Stimulated activated naive B cell treated with anti-CD40 and anti-IgM and Interleukin-4, amounts not matched to agents 10 μg/mL and 1 μg/mL and 100 μg/mL, for 72 hours (primary cell): Measurements from ENCODE around the gene SSH2.

Source experiments
- ATAC-seq, 2 donors: fragments of 150-1000 bp; cut with Tn5 transposase; replicated peaks; 2 replicates each; pipeline ENCODE4 v1.10.0; 2021; ENCODE audit warnings: moderate library complexity in 1 of 2
- DNase-seq: peaks from one replicate; pipeline ENCODE4 v3.0.0; 2021
- H3K27ac Mint-ChIP-seq: one replicate; pipeline ENCODE4 v1.8.0; 2022; ENCODE audit warnings: mild to moderate bottlenecking, mixed read lengths
- H3K27me3 Mint-ChIP-seq, 2 donors: one replicate each; pipeline ENCODE4 v1.8.0; 2022; ENCODE audit warnings: mixed read lengths in 2 of 2
- H3K36me3 Mint-ChIP-seq, 2 donors: one replicate each; pipeline ENCODE4 v1.8.0; 2022; ENCODE audit warnings: mixed read lengths in 2 of 2, mild to moderate bottlenecking in 1 of 2
- H3K4me1 Mint-ChIP-seq, 2 donors: one replicate each; pipeline ENCODE4 v1.8.0; 2022; ENCODE audit warnings: mixed read lengths in 2 of 2, mild to moderate bottlenecking in 1 of 2
- H3K4me3 Mint-ChIP-seq, 2 donors: one replicate each; pipeline ENCODE4 v1.8.0; 2022; ENCODE audit warnings: mild to moderate bottlenecking in 2 of 2, mixed read lengths in 2 of 2, moderate library complexity in 1 of 2
- H3K9me3 Mint-ChIP-seq, 2 donors: one replicate each; pipeline ENCODE4 v1.8.0; 2022; ENCODE audit warnings: mixed read lengths in 2 of 2, mild to moderate bottlenecking in 1 of 2

SSH2 gene

GRCh38 chr17:29848737-29849136 is 81.3 kb downstream of the SSH2 start:
- ATAC-seq (no peak), DNase-seq (no peak)
- Mint-ChIP-seq H3K9me3 (no peaks in the 10 kb centered on the region), H3K27me3 (no peaks in the 10 kb centered on the region), H3K36me3 (peaks cover 9 to 16% of the 10 kb centered on the region in 2 donors), H3K27ac (peak overlapping the region; percentile 9), H3K4me3 (peak overlapping the region in 1 of 2 donors; percentile 10), H3K4me1 (peaks cover 19 to 42% of the 10 kb centered on the region in 2 donors)

- H3K27ac Mint-ChIP-seq = no peak overlapping the region
- no peak for DNase-seq
- no peaks in the 10 kb centered on the region for H3K27me3 Mint-ChIP-seq
- H3K4me1 Mint-ChIP-seq = peaks cover 19 to 40% of the 10 kb centered on the region in 2 donors
- H3K4me3 Mint-ChIP-seq = no peak overlapping the region
- no peak for ATAC-seq
- H3K9me3 Mint-ChIP-seq = no peaks in the 10 kb centered on the region
- peaks cover 8 to 14% of the 10 kb centered on the region in 2 donors for H3K36me3 Mint-ChIP-seq
Observed at GRCh38 chr17:29847527-29848400, 82.3 kb downstream of the SSH2 start.

- Mint-ChIP-seq H3K9me3 (no peaks in the 10 kb centered on the region), H3K27ac (no peak overlapping the region)
- ATAC-seq = no peak
Observed at GRCh38 chr17:29847118-29847517, 82.9 kb downstream of the SSH2 start.

GRCh38 chr17:29846298-29846697 is 83.7 kb downstream of the SSH2 start:
- Mint-ChIP-seq H3K4me3 (no peak overlapping the region), H3K27me3 (no peaks in the 10 kb centered on the region), H3K27ac (no peak overlapping the region), H3K36me3 (peaks cover 8 to 15% of the 10 kb centered on the region in 2 donors), H3K9me3 (no peaks in the 10 kb centered on the region), H3K4me1 (peaks cover 17 to 35% of the 10 kb centered on the region in 2 donors)
- ATAC-seq (no peak), DNase-seq (no peak)

More at GRCh38 chr17:29847118-29847517, 82.9 kb downstream of the SSH2 start:
- peaks cover 19 to 42% of the 10 kb centered on the region in 2 donors for H3K4me1 Mint-ChIP-seq
- DNase-seq = no peak
- peaks cover 8 to 15% of the 10 kb centered on the region in 2 donors for H3K36me3 Mint-ChIP-seq
- H3K27me3 Mint-ChIP-seq = no peaks in the 10 kb centered on the region
- no peak overlapping the region for H3K4me3 Mint-ChIP-seq

GRCh38 chr17:29844339-29845048 is 85.5 kb downstream of the SSH2 start:
- Mint-ChIP-seq H3K9me3 (no peaks in the 10 kb centered on the region), H3K36me3 (peaks cover 10 to 15% of the 10 kb centered on the region in 2 donors), H3K4me1 (peaks cover 12 to 22% of the 10 kb centered on the region in 2 donors), H3K27ac (no peak overlapping the region), H3K27me3 (no peaks in the 10 kb centered on the region), H3K4me3 (no peak overlapping the region)
- ATAC-seq (no peak), DNase-seq (no peak)

GRCh38 chr17:29840884-29841283 is 89.1 kb downstream of the SSH2 start:
- Mint-ChIP-seq H3K9me3 (no peaks in the 10 kb centered on the region), H3K4me1 (peaks cover 9 to 13% of the 10 kb centered on the region in 2 donors), H3K36me3 (peaks cover 8 to 14% of the 10 kb centered on the region in 2 donors), H3K27me3 (no peaks in the 10 kb centered on the region), H3K27ac (no peak overlapping the region), H3K4me3 (no peak overlapping the region)
- no peak for DNase-seq
- no peak for ATAC-seq

GRCh38 chr17:29839656-29840055 is 90.4 kb downstream of the SSH2 start:
- H3K27ac Mint-ChIP-seq = no peak overlapping the region
- peaks cover 9 to 11% of the 10 kb centered on the region in 2 donors for H3K36me3 Mint-ChIP-seq
- no peak for DNase-seq
- H3K4me3 Mint-ChIP-seq = no peak overlapping the region
- H3K27me3 Mint-ChIP-seq = no peaks in the 10 kb centered on the region
- H3K9me3 Mint-ChIP-seq = no peaks in the 10 kb centered on the region
- ATAC-seq = no peak
- peaks cover 10 to 15% of the 10 kb centered on the region in 2 donors for H3K4me1 Mint-ChIP-seq

GRCh38 chr17:29838961-29839360 is 91.1 kb downstream of the SSH2 start:
- DNase-seq = no peak
- Mint-ChIP-seq H3K36me3 (peaks cover 7 to 11% of the 10 kb centered on the region in 2 donors), H3K4me1 (peaks cover 7 to 11% of the 10 kb centered on the region in 2 donors), H3K27me3 (no peaks in the 10 kb centered on the region), H3K4me3 (no peak overlapping the region), H3K27ac (no peak overlapping the region), H3K9me3 (no peaks in the 10 kb centered on the region)
- no peak for ATAC-seq

- DNase-seq (no peak), ATAC-seq (no peak)
- H3K4me1 Mint-ChIP-seq = peaks cover 6 to 7% of the 10 kb centered on the region in 2 donors
- H3K4me3 Mint-ChIP-seq = no peak overlapping the region
- H3K27ac Mint-ChIP-seq = peak overlapping the region; percentile 14
- peaks cover 5 to 7% of the 10 kb centered on the region in 2 donors for H3K36me3 Mint-ChIP-seq
- no peaks in the 10 kb centered on the region for H3K27me3 Mint-ChIP-seq
- H3K9me3 Mint-ChIP-seq = no peaks in the 10 kb centered on the region
Observed at GRCh38 chr17:29837531-29837930, 92.5 kb downstream of the SSH2 start.

- Mint-ChIP-seq H3K27ac (no peak overlapping the region), H3K27me3 (no peaks in the 10 kb centered on the region)
- no peak for DNase-seq
Observed at GRCh38 chr17:29836643-29837042, 93.4 kb downstream of the SSH2 start.

GRCh38 chr17:29835435-29836351 is 94.3 kb downstream of the SSH2 start:
- no peaks in the 10 kb centered on the region for H3K9me3 Mint-ChIP-seq
- no peak overlapping the region for H3K4me3 Mint-ChIP-seq
- H3K27me3 Mint-ChIP-seq = no peaks in the 10 kb centered on the region
- H3K36me3 Mint-ChIP-seq = peaks cover 3 to 7% of the 10 kb centered on the region in 2 donors
- H3K27ac Mint-ChIP-seq = peak overlapping the region; percentile 59
- ATAC-seq = no peak
- DNase-seq = no peak
- H3K4me1 Mint-ChIP-seq = peaks cover 9 to 21% of the 10 kb centered on the region in 2 donors

More at GRCh38 chr17:29836643-29837042, 93.4 kb downstream of the SSH2 start:
- Mint-ChIP-seq H3K4me3 (no peak overlapping the region), H3K4me1 (peaks cover 7 to 12% of the 10 kb centered on the region in 2 donors), H3K36me3 (peaks cover 5 to 7% of the 10 kb centered on the region in 2 donors), H3K9me3 (no peaks in the 10 kb centered on the region)
- ATAC-seq = no peak

GRCh38 chr17:29833801-29834200 is 96.2 kb downstream of the SSH2 start:
- H3K27me3 Mint-ChIP-seq = no peaks in the 10 kb centered on the region
- no peak overlapping the region for H3K4me3 Mint-ChIP-seq
- no peak overlapping the region for H3K27ac Mint-ChIP-seq
- H3K9me3 Mint-ChIP-seq = no peaks in the 10 kb centered on the region
- peaks cover 3% of the 10 kb centered on the region in 2 donors for H3K36me3 Mint-ChIP-seq
- no peak for ATAC-seq
- peaks cover 14 to 24% of the 10 kb centered on the region in 2 donors for H3K4me1 Mint-ChIP-seq
- DNase-seq = no peak

- DNase-seq (no peak), ATAC-seq (no peak)
- Mint-ChIP-seq H3K36me3 (no peaks in the 10 kb centered on the region), H3K4me1 (peaks cover 7 to 18% of the 10 kb centered on the region in 2 donors), H3K27ac (no peak overlapping the region), H3K27me3 (no peaks in the 10 kb centered on the region), H3K4me3 (no peak overlapping the region), H3K9me3 (no peaks in the 10 kb centered on the region)
Observed at GRCh38 chr17:29828676-29829284, 101.2 kb downstream of the SSH2 start.
